SU-DHL-6 (cell line): Measurements from ENCODE around the gene BRINP2.

Experiments used
- H2AFZ ChIP-seq: fragments of 200-600 bp; sonication (generic); 2 replicates; pipeline ENCODE4 v1.6.1; 2014; ENCODE audit warnings: low read depth, mild to moderate bottlenecking, moderate library complexity, mixed read lengths, antibody characterized with exemption, low read length; ENCODE audit not compliant: severe bottlenecking
- H3F3A ChIP-seq: fragments of 200-600 bp; shearing (Covaris generic); 2 replicates; pipeline ENCODE4 v1.6.0; 2016; ENCODE audit warnings: antibody characterized with exemption, mild to moderate bottlenecking; ENCODE audit not compliant: insufficient read depth
- H3K27ac ChIP-seq: fragments of 200-600 bp; sonication (generic); 2 replicates; pipeline ENCODE4 v1.5.1; 2016; ENCODE audit warnings: low read depth, mild to moderate bottlenecking, low read length, moderate library complexity, mixed read lengths
- H3K27me3 ChIP-seq: fragments of 200-600 bp; sonication (generic), shearing (Covaris generic); 2 replicates; pipeline ENCODE4 v1.6.0; 2014; ENCODE audit warnings: mild to moderate bottlenecking, low read length
- H3K36me3 ChIP-seq: fragments of 200-600 bp; sonication (generic); 2 replicates; pipeline ENCODE4 v1.6.1; 2014; ENCODE audit warnings: mild to moderate bottlenecking, low read length, mixed read lengths
- H3K4me2 ChIP-seq: fragments of 300-600, 200-600 bp; shearing (Covaris generic), sonication (generic); 2 replicates; pipeline ENCODE4 v1.6.0; 2014; ENCODE audit warnings: low read length, low read depth, mild to moderate bottlenecking; ENCODE audit not compliant: poor library complexity, severe bottlenecking
- H3K4me3 ChIP-seq: fragments of 200-600 bp; sonication (generic); 2 replicates; pipeline ENCODE4 v1.5.1; 2014; ENCODE audit warnings: antibody characterized with exemption, low read length, mild to moderate bottlenecking, mixed read lengths; ENCODE audit not compliant: insufficient read depth, poor library complexity, severe bottlenecking
- H3K79me2 ChIP-seq: fragments of 200-600 bp; sonication (generic); 2 replicates; pipeline ENCODE4 v1.6.1; 2014; ENCODE audit warnings: mild to moderate bottlenecking, low read length, moderate library complexity; ENCODE audit not compliant: insufficient read depth
- H3K9ac ChIP-seq: fragments of 200-600 bp; sonication (generic); 2 replicates; pipeline ENCODE4 v1.7.0; 2014; ENCODE audit warnings: mild to moderate bottlenecking, low read length
- H3K9me2 ChIP-seq: fragments of 200-600 bp; sonication (generic); replicated peaks from 2 replicates; pipeline ENCODE4 v1.6.1; 2014; ENCODE audit warnings: low read length; ENCODE audit not compliant: insufficient read depth
- H3K9me3 ChIP-seq: fragments of 200-600 bp; sonication (generic); 2 replicates; pipeline ENCODE4 v1.6.1; 2014; ENCODE audit warnings: low read length, mixed read lengths; ENCODE audit not compliant: insufficient read depth
- H4K20me1 ChIP-seq: fragments of 200-600 bp; sonication (generic); 2 replicates; pipeline ENCODE4 v1.6.1; 2014; ENCODE audit warnings: low read depth, mild to moderate bottlenecking, antibody characterized with exemption, low read length, moderate library complexity, mixed read lengths
- EZH2phosphoT487 ChIP-seq: fragments of 200-600 bp; sonication (generic), shearing (Covaris generic); conservative IDR thresholded peaks from 2 replicates; pipeline ENCODE4 v1.6.1; 2018; ENCODE audit warnings: mild to moderate bottlenecking, antibody characterized with exemption, low read length, moderate library complexity, mixed read lengths
- TF ChIP-seq, protein P1 (sequence below): fragments of 200-600 bp; sonication (generic); IDR thresholded peaks from one replicate; pipeline ENCODE4 v1.5.1; 2017; ENCODE audit warnings: antibody characterized with exemption, mild to moderate bottlenecking, low read length, moderate library complexity; ENCODE audit not compliant: insufficient read depth, poor library complexity, severe bottlenecking

The BRINP2 gene

DNA sequence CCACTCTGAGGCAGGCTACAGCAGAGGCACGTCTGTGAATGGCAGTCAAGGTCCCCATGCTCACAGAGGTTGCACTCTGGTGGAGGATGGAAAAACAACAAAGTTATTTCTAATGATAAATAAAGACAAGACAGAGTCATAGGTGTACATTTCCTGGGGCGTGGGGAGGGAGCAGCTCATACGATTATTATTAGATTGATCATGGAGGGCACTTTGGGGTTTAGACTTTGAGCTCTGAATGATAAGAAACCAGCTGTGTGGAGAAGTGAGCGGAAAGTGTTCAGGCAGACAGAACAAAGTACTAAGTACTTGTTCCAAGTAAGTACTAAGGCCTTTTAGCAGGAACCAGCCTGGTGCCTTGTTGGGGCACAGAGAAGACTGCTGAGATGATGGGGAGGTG lies 86.8 kb downstream of the BRINP2 start:
- H4K20me1 ChIP-seq: no peaks in the 10 kb centered on the region
- H3F3A ChIP-seq: no peaks in the 10 kb centered on the region
- no peak overlapping the region for H3K4me2 ChIP-seq
- H2AFZ ChIP-seq: no peak overlapping the region
- no peak for TF ChIP-seq EZH2phosphoT487
- TF ChIP-seq, protein P1, sequence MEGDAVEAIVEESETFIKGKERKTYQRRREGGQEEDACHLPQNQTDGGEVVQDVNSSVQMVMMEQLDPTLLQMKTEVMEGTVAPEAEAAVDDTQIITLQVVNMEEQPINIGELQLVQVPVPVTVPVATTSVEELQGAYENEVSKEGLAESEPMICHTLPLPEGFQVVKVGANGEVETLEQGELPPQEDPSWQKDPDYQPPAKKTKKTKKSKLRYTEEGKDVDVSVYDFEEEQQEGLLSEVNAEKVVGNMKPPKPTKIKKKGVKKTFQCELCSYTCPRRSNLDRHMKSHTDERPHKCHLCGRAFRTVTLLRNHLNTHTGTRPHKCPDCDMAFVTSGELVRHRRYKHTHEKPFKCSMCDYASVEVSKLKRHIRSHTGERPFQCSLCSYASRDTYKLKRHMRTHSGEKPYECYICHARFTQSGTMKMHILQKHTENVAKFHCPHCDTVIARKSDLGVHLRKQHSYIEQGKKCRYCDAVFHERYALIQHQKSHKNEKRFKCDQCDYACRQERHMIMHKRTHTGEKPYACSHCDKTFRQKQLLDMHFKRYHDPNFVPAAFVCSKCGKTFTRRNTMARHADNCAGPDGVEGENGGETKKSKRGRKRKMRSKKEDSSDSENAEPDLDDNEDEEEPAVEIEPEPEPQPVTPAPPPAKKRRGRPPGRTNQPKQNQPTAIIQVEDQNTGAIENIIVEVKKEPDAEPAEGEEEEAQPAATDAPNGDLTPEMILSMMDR: no peak
- H3K9me2 ChIP-seq: no peaks in the 10 kb centered on the region
- H3K9me3 ChIP-seq: no peaks in the 10 kb centered on the region; the same call in 1 of the 2 replicates
- H3K27me3 ChIP-seq: no peaks in the 10 kb centered on the region
- H3K27ac ChIP-seq: no peak overlapping the region
- H3K36me3 ChIP-seq: no peaks in the 10 kb centered on the region
- H3K79me2 ChIP-seq: no peaks in the 10 kb centered on the region
- no peak overlapping the region for H3K4me3 ChIP-seq
- H3K9ac ChIP-seq: no peak overlapping the region

DNA sequence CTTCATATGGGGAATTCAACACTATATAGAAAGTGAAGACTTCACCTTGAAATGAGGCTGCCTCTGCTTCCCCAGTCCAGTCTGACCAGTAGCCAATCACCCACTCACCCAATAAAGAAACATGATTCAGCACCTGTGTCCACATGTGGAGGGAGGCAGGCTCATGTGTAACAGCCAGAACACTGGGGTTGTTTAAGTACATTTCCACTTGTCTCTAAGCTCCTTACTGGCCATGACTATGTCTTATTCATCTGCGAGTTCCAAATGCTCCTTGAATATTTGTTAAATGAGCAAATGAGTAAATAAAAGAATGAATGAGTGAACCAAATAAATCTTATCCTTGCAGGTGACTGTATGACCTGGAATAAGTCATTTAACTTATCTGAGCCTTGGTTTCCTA lies 100.1 kb downstream of the BRINP2 start:
- H3K9me3 ChIP-seq: no peaks in the 10 kb centered on the region
- no peak overlapping the region for H3K4me3 ChIP-seq
- TF ChIP-seq, protein P1: no peak
- TF ChIP-seq EZH2phosphoT487: no peak
- H3K9ac ChIP-seq: no peak overlapping the region
- no peaks in the 10 kb centered on the region for H3K36me3 ChIP-seq
- H3K27ac ChIP-seq: no peak overlapping the region
- H4K20me1 ChIP-seq: no peaks in the 10 kb centered on the region
- no peaks in the 10 kb centered on the region for H3K27me3 ChIP-seq
- no peaks in the 10 kb centered on the region for H3F3A ChIP-seq
- no peaks in the 10 kb centered on the region for H3K79me2 ChIP-seq
- no peak overlapping the region for H2AFZ ChIP-seq
- H3K4me2 ChIP-seq: no peak overlapping the region
- H3K9me2 ChIP-seq: no peaks in the 10 kb centered on the region

DNA sequence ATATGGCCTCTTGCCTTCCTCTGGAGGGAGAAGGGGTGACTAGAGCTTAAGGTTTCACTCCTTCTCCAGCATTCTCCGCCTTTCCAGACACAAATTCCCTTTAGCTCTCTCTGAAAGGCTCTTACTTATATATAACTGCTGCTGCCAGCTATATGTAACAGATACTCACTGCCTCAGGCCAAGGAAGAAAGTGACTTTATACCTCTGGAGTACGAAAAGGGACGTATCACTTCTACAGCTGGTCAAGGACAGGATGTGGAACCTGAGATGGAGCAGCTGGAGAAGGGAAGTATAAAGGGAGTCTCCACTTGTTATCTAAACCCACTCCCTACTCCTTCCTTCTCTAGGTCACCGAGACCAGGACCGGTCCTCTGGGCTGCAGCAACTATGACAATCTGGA lies 102.4 kb downstream of the BRINP2 start:
- H3K4me3 ChIP-seq: no peak overlapping the region
- H3K9me3 ChIP-seq: no peaks in the 10 kb centered on the region
- no peaks in the 10 kb centered on the region for H3K27me3 ChIP-seq
- H3K27ac ChIP-seq: no peak overlapping the region
- no peak overlapping the region for H3K4me2 ChIP-seq
- TF ChIP-seq, protein P1: no peak
- no peak for TF ChIP-seq EZH2phosphoT487
- no peaks in the 10 kb centered on the region for H3K9me2 ChIP-seq
- no peaks in the 10 kb centered on the region for H3K36me3 ChIP-seq
- no peaks in the 10 kb centered on the region for H4K20me1 ChIP-seq
- H2AFZ ChIP-seq: no peak overlapping the region
- no peaks in the 10 kb centered on the region for H3K79me2 ChIP-seq
- no peaks in the 10 kb centered on the region for H3F3A ChIP-seq
- H3K9ac ChIP-seq: no peak overlapping the region

DNA sequence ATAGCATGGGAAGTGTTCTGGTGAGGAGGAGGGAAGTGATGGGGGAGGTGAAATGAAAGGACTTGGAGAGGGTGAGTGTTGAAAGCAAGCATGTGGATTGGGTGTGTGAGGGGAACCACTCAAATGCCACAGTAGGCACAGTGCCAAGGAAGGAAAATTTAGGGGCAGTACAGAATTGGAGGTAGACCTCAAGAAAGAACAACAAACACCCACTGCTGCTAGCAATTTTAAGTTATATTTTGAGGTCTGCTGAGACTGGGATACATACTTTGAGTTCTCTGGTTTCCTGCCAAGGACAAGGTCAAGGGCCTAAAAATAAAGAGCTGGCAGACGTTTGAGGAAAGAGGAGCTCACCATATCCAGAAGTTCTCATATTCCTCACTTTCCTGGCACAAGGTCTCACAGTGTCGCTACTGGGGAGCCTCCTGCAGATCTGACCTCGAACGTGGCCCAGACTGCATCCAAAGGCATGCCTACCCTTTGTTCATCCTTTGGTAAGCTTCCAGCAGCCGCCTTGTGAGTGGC lies 104.0 kb downstream of the BRINP2 start:
- no peaks in the 10 kb centered on the region for H3K36me3 ChIP-seq

More for the DNA sequence above, 104.0 kb downstream of the BRINP2 start:
- Histone ChIP-seq H3K9me2 (no peaks in the 10 kb centered on the region), H3F3A (no peaks in the 10 kb centered on the region), H3K27me3 (no peaks in the 10 kb centered on the region), H3K4me2 (no peak overlapping the region), H3K4me3 (no peak overlapping the region), H2AFZ (no peak overlapping the region), H3K27ac (no peak overlapping the region), H3K9ac (no peak overlapping the region), H3K79me2 (no peaks in the 10 kb centered on the region), H3K9me3 (no peaks in the 10 kb centered on the region), H4K20me1 (no peaks in the 10 kb centered on the region)
- TF ChIP-seq EZH2phosphoT487: no peak
- TF ChIP-seq, protein P1: no peak
